Upper lobe of left lung (tissue), 6 donors: ENCODE results near the gene CACNA1D. TPM values are rescaled to one million over a fixed set of nuclear protein-coding genes. Genes with fewer than 3 reads are reported as not detected.

Source experiments
- ATAC-seq, 2 donors: fragments of 200-7000 bp; cut with Tn5 transposase; one replicate each; pipeline ENCODE4 v1.9.1; 2022; ENCODE audit warnings: mild to moderate bottlenecking in 2 of 2, moderate library complexity in 2 of 2; ENCODE audit not compliant: low FRiP score in 2 of 2
- DNase-seq, 2 donors: peaks; one replicate each; pipeline ENCODE4 v3.0.0-alpha.2; 2019 to 2020
- H3K27ac ChIP-seq, 4 donors: fragments of 200-600 bp; sonication (generic); one replicate each; pipeline ENCODE4 v1.5.1; 2016 to 2019
- H3K27me3 ChIP-seq, 4 donors: fragments of 200-600 bp; sonication (generic); one replicate each; pipeline ENCODE4 v1.5.1; 2017 to 2019
- H3K36me3 ChIP-seq, 4 donors: fragments of 200-600 bp; sonication (generic); one replicate each; pipeline ENCODE4 v1.5.1; 2016 to 2019
- H3K4me1 ChIP-seq, 4 donors: fragments of 200-600 bp; sonication (generic); one replicate each; pipeline ENCODE4 v1.5.1; 2018 to 2019
- H3K4me3 ChIP-seq, 4 donors: fragments of 200-600 bp; sonication (generic); one replicate each; pipeline ENCODE4 v1.5.1; 2017 to 2019; ENCODE audit warnings: mild to moderate bottlenecking in 2 of 4, moderate library complexity in 1 of 4
- H3K9me3 ChIP-seq, 4 donors: fragments of 200-600 bp; sonication (generic); one replicate each; pipeline ENCODE4 v1.5.1; 2018 to 2019
- CTCF ChIP-seq, 6 experiments: fragments of 450-650 bp in 4 of 6; fragments of 200-600 bp in 2 of 6; sonication (generic) in 2 of 6; IDR thresholded peaks; one replicate each; pipeline ENCODE4 v1.5.1; 2016 to 2019; ENCODE audit warnings: antibody characterized with exemption in 6 of 6
- EP300 ChIP-seq, 4 donors: sonication (generic); formaldehyde crosslinking; IDR thresholded peaks; one replicate each; pipeline ENCODE4 v1.5.1; 2017; ENCODE audit warnings: antibody characterized with exemption in 4 of 4, control low read depth in 2 of 4
- POLR2A ChIP-seq, 4 donors: fragments of 450-650 bp; IDR thresholded peaks; one replicate each; pipeline ENCODE4 v1.5.1; 2016 to 2017; ENCODE audit warnings: antibody characterized with exemption in 4 of 4, mild to moderate bottlenecking in 2 of 4
- POLR2AphosphoS5 ChIP-seq, 2 donors: sonication (generic); formaldehyde crosslinking; IDR thresholded peaks; one replicate each; pipeline ENCODE4 v1.5.1; 2017; ENCODE audit warnings: antibody characterized with exemption in 2 of 2
- WGBS, 2 donors: methylation state at CpG; one replicate each; pipeline ENCODE4 v1.1.5; 2017 to 2018; 5-methylcytosine and 5-hydroxymethylcytosine counted together
- total RNA-seq, 6 donors: library from RNA; depleted of rRNA in 4 of 6; stranded (reverse); fragments of >200 nt in 4 of 6; gene quantifications; one replicate each; pipeline versions ENCODE4 v1.1.0 to v1.2.1, GENCODE V29; 2016 to 2021
- donor health status: DM: no; HTN: no; CAD: no; lungs with moderate emphysema.
- donor health status: DM: no; HTN: yes; CAD: no; lungs with severe emphysema.

CACNA1D gene
- total RNA-seq, 6 donors from 2014 or later: 17.2 to 221 (median 30.2) TPM

- H3K4me3 ChIP-seq: no peak overlapping the region
- no peaks in the 10 kb centered on the region for H3K27me3 ChIP-seq
- H3K9me3 ChIP-seq: no peaks in the 10 kb centered on the region
- TF ChIP-seq EP300 (IDR thresholded peaks at IDR 0.05) (no peak), POLR2A (IDR thresholded peaks at IDR 0.05) (no peak), CTCF (IDR thresholded peaks at IDR 0.05) (no peak), POLR2AphosphoS5 (IDR thresholded peaks at IDR 0.05) (no peak)
- H3K27ac ChIP-seq: no peak overlapping the region
- H3K36me3 ChIP-seq: peaks cover 0 to 3% (median 0%) of the 10 kb centered on the region in 4 donors
- 95 to 96% methylated on average over 4 to 9 of the region's 9 CpGs for WGBS, 2 donors
- ATAC-seq (no peak), DNase-seq (no peak)
- H3K4me1 ChIP-seq: no peaks in the 10 kb centered on the region
These were observed 306.9 kb downstream of the CACNA1D start for GRCh38 chr3:53801319-53801718.

GRCh38 chr3:53802256-53802880, 308.0 kb downstream of the CACNA1D start:
- DNase-seq (no peak), ATAC-seq (no peak)
- Histone ChIP-seq H3K4me3 (no peak overlapping the region), H3K27ac (no peak overlapping the region), H3K36me3 (peaks cover 0 to 3% (median 0%) of the 10 kb centered on the region in 4 donors), H3K27me3 (no peaks in the 10 kb centered on the region), H3K9me3 (no peaks in the 10 kb centered on the region), H3K4me1 (no peaks in the 10 kb centered on the region)
- TF ChIP-seq CTCF (IDR thresholded peaks at IDR 0.05): no peak
- no peak for TF ChIP-seq POLR2A (IDR thresholded peaks at IDR 0.05)
- no peak for TF ChIP-seq POLR2AphosphoS5 (IDR thresholded peaks at IDR 0.05)
- TF ChIP-seq EP300 (IDR thresholded peaks at IDR 0.05): no peak
- WGBS, 2 donors: 77 to 83% methylated on average over 8 of the region's 8 CpGs

- Histone ChIP-seq H3K27me3 (no peaks in the 10 kb centered on the region), H3K36me3 (peaks cover 0 to 3% (median 0%) of the 10 kb centered on the region in 4 donors), H3K4me3 (no peak overlapping the region), H3K4me1 (no peaks in the 10 kb centered on the region), H3K27ac (no peak overlapping the region), H3K9me3 (no peaks in the 10 kb centered on the region)
- DNase-seq (peak in 1 of 2 donors; percentile 62), ATAC-seq (no peak)
- TF ChIP-seq POLR2A (IDR thresholded peaks at IDR 0.05) (no peak), CTCF (IDR thresholded peaks at IDR 0.05) (no peak), EP300 (IDR thresholded peaks at IDR 0.05) (no peak), POLR2AphosphoS5 (IDR thresholded peaks at IDR 0.05) (no peak)
- WGBS, 2 donors: 91 to 92% methylated on average over 4 to 18 of the region's 18 CpGs
These were observed 308.9 kb downstream of the CACNA1D start for GRCh38 chr3:53803124-53803815.

- DNase-seq: no peak
- peak overlapping the region in 1 of 4 donors; percentile 35 for H3K27ac ChIP-seq
These were observed 309.6 kb downstream of the CACNA1D start for GRCh38 chr3:53803816-53804695.

More at GRCh38 chr3:53803816-53804695, 309.6 kb downstream of the CACNA1D start:
- no peaks in the 10 kb centered on the region for H3K4me1 ChIP-seq
- no peaks in the 10 kb centered on the region for H3K27me3 ChIP-seq
- 62 to 74% methylated on average over 17 to 20 of the region's 20 CpGs for WGBS, 2 donors
- peaks cover 0 to 6% (median 0%) of the 10 kb centered on the region in 4 donors for H3K36me3 ChIP-seq
- H3K4me3 ChIP-seq: no peak overlapping the region
- H3K9me3 ChIP-seq: no peaks in the 10 kb centered on the region
- TF ChIP-seq CTCF (IDR thresholded peaks at IDR 0.05) (no peak), EP300 (IDR thresholded peaks at IDR 0.05) (no peak), POLR2A (IDR thresholded peaks at IDR 0.05) (no peak), POLR2AphosphoS5 (IDR thresholded peaks at IDR 0.05) (no peak)
- no peak for ATAC-seq
